B cell (primary cell): ENCODE results near the gene RBBP9. TPM values are rescaled to one million over a fixed set of nuclear protein-coding genes. Genes with fewer than 3 reads are reported as not detected.

ENCODE experiments used
- ATAC-seq: fragments of 200-7000 bp; cut with Tn5 transposase; one replicate; pipeline ENCODE4 v1.10.0; 2021; ENCODE audit warnings: low read depth, mild to moderate bottlenecking, moderate number of reproducible peaks, moderate library complexity
- CTCF ChIA-PET: fragments of 350-600 bp; sonication (Branson Sonifier 250); formaldehyde crosslinking; loops from one replicate; lab custom pipeline; 2021; ENCODE audit warnings: antibody characterized with exemption, inconsistent platforms; lab: Charles Lee
- POLR2A ChIA-PET: fragments of 350-600 bp; sonication (Branson Sonifier 250); formaldehyde crosslinking; loops from one replicate; lab custom pipeline; 2021; ENCODE audit warnings: antibody characterized with exemption; lab: Charles Lee
- DNase-seq: peaks from one replicate; pipeline ENCODE4 v3.0.0; 2013
- H2AFZ ChIP-seq: 2 replicates; pipeline ENCODE4 v1.6.1; 2012; ENCODE audit warnings: mild to moderate bottlenecking, low read depth, low read length; ENCODE audit not compliant: insufficient read depth, poor library complexity, severe bottlenecking
- H3K27ac ChIP-seq, 2 donors: 1 replicate in 1 of 2; 2 replicates in 1 of 2; pipeline ENCODE4 v1.5.1; 2012 to 2013; ENCODE audit warnings: low read length in 2 of 2, mild to moderate bottlenecking in 2 of 2, moderate library complexity in 1 of 2
- H3K27me3 ChIP-seq, 4 experiments: fragments of 200-600 bp in 1 of 4; sonication (generic) in 1 of 4; replicated peaks in 1 of 4; 1 replicate in 2 of 4; 2 replicates in 2 of 4; pipeline versions ENCODE4 v1.6.1 to v1.7.0; 2013 to 2016; ENCODE audit warnings: low read length in 3 of 4, mild to moderate bottlenecking in 2 of 4, mixed read lengths in 1 of 4, moderate library complexity in 1 of 4; ENCODE audit not compliant: insufficient read depth in 4 of 4, control insufficient read depth in 3 of 4; ENCODE audit errors: control extremely low read depth in 1 of 4
- H3K36me3 ChIP-seq, 2 experiments: replicated peaks in 1 of 2; 1 replicate in 1 of 2; 2 replicates in 1 of 2; pipeline versions ENCODE4 v1.6.1 to v1.7.1; 2013; ENCODE audit warnings: low read length in 1 of 2; ENCODE audit not compliant: insufficient read depth in 2 of 2, control insufficient read depth in 1 of 2; ENCODE audit errors: control extremely low read depth in 1 of 2, extremely low read depth in 1 of 2
- H3K4me1 ChIP-seq, 2 donors: fragments of 200-600 bp in 1 of 2; sonication (generic) in 1 of 2; 1 replicate in 1 of 2; 2 replicates in 1 of 2; pipeline versions ENCODE4 v1.5.1 to v1.6.1; 2013 to 2017; ENCODE audit warnings: low read length in 2 of 2; ENCODE audit not compliant: control insufficient read depth in 2 of 2, insufficient read depth in 2 of 2
- H3K4me2 ChIP-seq: replicated peaks from 2 replicates; pipeline ENCODE3; 2012; ENCODE audit warnings: mild to moderate bottlenecking, low read depth, low read length; ENCODE audit not compliant: poor library complexity, severe bottlenecking
- H3K4me3 ChIP-seq, 5 experiments: fragments of 200-600 bp in 1 of 5; sonication (generic) in 1 of 5; 1 replicate in 3 of 5; 2 replicates in 2 of 5; pipeline versions ENCODE4 v1.5.1 to v1.7.0; 2011 to 2016; ENCODE audit warnings: low read length in 4 of 5, mild to moderate bottlenecking in 4 of 5, low read depth in 2 of 5, control low read depth in 1 of 5, moderate library complexity in 1 of 5; ENCODE audit not compliant: insufficient read depth in 1 of 5; ENCODE audit errors: control extremely low read depth in 1 of 5, extremely low read depth in 1 of 5
- H3K79me2 ChIP-seq: fragments of 200-600 bp; sonication (generic); one replicate; pipeline ENCODE4 v1.6.0; 2016; ENCODE audit warnings: low read length; ENCODE audit not compliant: control insufficient read depth, insufficient read depth
- H3K9ac ChIP-seq: fragments of 200-600 bp; sonication (generic); 2 replicates; pipeline ENCODE4 v1.6.1; 2017; ENCODE audit warnings: mild to moderate bottlenecking, low read length, moderate library complexity
- H3K9me3 ChIP-seq, 3 donors: one replicate each; pipeline versions ENCODE4 v1.6.1 to v1.7.1; 2013; ENCODE audit warnings: low read length in 2 of 3; ENCODE audit not compliant: control insufficient read depth in 2 of 3, insufficient read depth in 1 of 3; ENCODE audit errors: control extremely low read depth in 1 of 3
- H4K20me1 ChIP-seq: 2 replicates; pipeline ENCODE4 v1.6.0; 2012; ENCODE audit warnings: mild to moderate bottlenecking, low read length; ENCODE audit not compliant: insufficient read depth, control insufficient read depth, poor library complexity, severe bottlenecking
- H3K27ac Mint-ChIP-seq: one replicate; pipeline ENCODE4 v1.8.0; 2021; ENCODE audit warnings: mixed read lengths
- H3K27me3 Mint-ChIP-seq: one replicate; pipeline ENCODE4 v1.8.0; 2021; ENCODE audit warnings: mixed read lengths
- H3K4me1 Mint-ChIP-seq: one replicate; pipeline ENCODE4 v1.8.0; 2021; ENCODE audit warnings: mixed read lengths
- H3K4me3 Mint-ChIP-seq: one replicate; pipeline ENCODE4 v1.8.0; 2021; ENCODE audit warnings: mixed read lengths
- H3K9me3 Mint-ChIP-seq: one replicate; pipeline ENCODE4 v1.8.0; 2022; ENCODE audit warnings: mixed read lengths; ENCODE audit not compliant: insufficient read depth
- CTCF ChIP-seq: fragments of 200-600 bp; IDR thresholded peaks from one replicate; pipeline ENCODE4 v1.8.0; 2022; ENCODE audit warnings: antibody characterized with exemption, mild to moderate bottlenecking
- EZH2 ChIP-seq: IDR thresholded peaks from 2 replicates; pipeline ENCODE4 v1.6.1; 2012; ENCODE audit warnings: borderline replicate concordance, low read depth, mild to moderate bottlenecking, moderate library complexity, low read length; ENCODE audit not compliant: insufficient read depth, poor library complexity, severe bottlenecking
- WGBS: methylation state at CpG from one replicate; pipeline ENCODE4 v1.1.5; 2013; ENCODE audit warnings: missing lambda C conversion rate; ENCODE audit not compliant: insufficient coverage; 5-methylcytosine and 5-hydroxymethylcytosine counted together
- intact Hi-C: fragments of 100-400 bp; cut with micrococcal nuclease; formaldehyde crosslinking; loops from one replicate; pipeline ENCODE4 v1.10.0; 2022
- polyA plus RNA-seq: library from polyadenylated mRNA; depleted of rRNA; stranded (reverse); fragments of >200 nt; gene quantifications from 2 replicates; pipeline ENCODE4 v1.2.3, GENCODE V29; 2012
- total RNA-seq, 2 donors: library from RNA; stranded (reverse); fragments of 120-200 nt in 1 of 2; gene quantifications; 1 replicate in 1 of 2; 2 replicates in 1 of 2; pipeline versions ENCODE4 v1.2.3 to v1.2.4, GENCODE V29; 2013 to 2022

The RBBP9 gene
- total and polyA plus RNA-seq, 2 donors (not counting 1 experiment from before 2014, with no cell fraction given) = 3.7 to 10.2 TPM

GRCh38 chr20:18545566-18545965 lies 48.5 kb upstream of the RBBP9 start:
- Mint-ChIP-seq H3K27ac (no peak overlapping the region), H3K9me3 (no peaks in the 10 kb centered on the region), H3K27me3 (no peaks in the 10 kb centered on the region), H3K4me1 (no peaks in the 10 kb centered on the region), H3K4me3 (no peak overlapping the region)
- peaks cover 12 to 60% of the 10 kb centered on the region in 2 experiments for H3K36me3 ChIP-seq
- no peak overlapping the region for H3K27ac ChIP-seq
- ChIA-PET CTCF (no interaction called here), POLR2A (no interaction called here)
- ATAC-seq = no peak
- no peaks in the 10 kb centered on the region for H3K79me2 ChIP-seq
- H3K27me3 ChIP-seq = no peaks in the 10 kb centered on the region
- no peak for TF ChIP-seq EZH2
- no peak for TF ChIP-seq CTCF
- H3K4me2 ChIP-seq = no peak overlapping the region
- H2AFZ ChIP-seq = no peak overlapping the region
- H3K4me3 ChIP-seq = no peak overlapping the region
- no peaks in the 10 kb centered on the region for H3K9me3 ChIP-seq
- no peak overlapping the region for H3K9ac ChIP-seq
- WGBS = 100% methylated on average over 1 of the region's 1 CpG
- intact Hi-C loops = no loop called here
- no peak for DNase-seq
- H3K4me1 ChIP-seq = no peaks in the 10 kb centered on the region
- H4K20me1 ChIP-seq = no peaks in the 10 kb centered on the region

GRCh38 chr20:18543932-18544331 lies 46.9 kb upstream of the RBBP9 start:
- Histone ChIP-seq H3K4me2 (no peak overlapping the region), H2AFZ (no peak overlapping the region), H3K27me3 (no peaks in the 10 kb centered on the region), H3K36me3 (peaks cover 11 to 65% of the 10 kb centered on the region in 2 experiments), H3K4me1 (no peaks in the 10 kb centered on the region), H4K20me1 (no peaks in the 10 kb centered on the region), H3K4me3 (no peak overlapping the region), H3K9me3 (no peaks in the 10 kb centered on the region), H3K27ac (no peak overlapping the region), H3K9ac (no peak overlapping the region), H3K79me2 (no peaks in the 10 kb centered on the region)
- TF ChIP-seq CTCF = no peak
- no peak for TF ChIP-seq EZH2
- no peak overlapping the region for H3K27ac Mint-ChIP-seq
- H3K4me1 Mint-ChIP-seq = no peaks in the 10 kb centered on the region
- ATAC-seq = no peak
- 96% methylated on average over 7 of the region's 7 CpGs for WGBS
- ChIA-PET POLR2A (no interaction called here), CTCF (no interaction called here)
- no peaks in the 10 kb centered on the region for H3K27me3 Mint-ChIP-seq
- no peaks in the 10 kb centered on the region for H3K9me3 Mint-ChIP-seq
- no peak for DNase-seq
- no peak overlapping the region for H3K4me3 Mint-ChIP-seq
- intact Hi-C loops = no loop called here
